ENCODE data around the gene MBP. TPM values are rescaled to one million over a fixed set of nuclear protein-coding genes. Genes with fewer than 3 reads are reported as not detected.

MBP gene
- 16.4 and 28.5 TPM in 2 replicates for total RNA-seq

GRCh38 chr18:77132369-77133050 is at the start of gene MBP:
MBP (minus strand) TSS chr18:77132783; CDS start chr18:77105261, 27,522 bp downstream.

Other genes with a start within 250 kb of the MBP start
- not detected in 2 replicates for gene GALR1, start 117.1 kb upstream of the MBP start, total RNA-seq

All from myometrial cell (primary cell).